ENCODE data around the gene ULK1.

ULK1 gene

DNA sequence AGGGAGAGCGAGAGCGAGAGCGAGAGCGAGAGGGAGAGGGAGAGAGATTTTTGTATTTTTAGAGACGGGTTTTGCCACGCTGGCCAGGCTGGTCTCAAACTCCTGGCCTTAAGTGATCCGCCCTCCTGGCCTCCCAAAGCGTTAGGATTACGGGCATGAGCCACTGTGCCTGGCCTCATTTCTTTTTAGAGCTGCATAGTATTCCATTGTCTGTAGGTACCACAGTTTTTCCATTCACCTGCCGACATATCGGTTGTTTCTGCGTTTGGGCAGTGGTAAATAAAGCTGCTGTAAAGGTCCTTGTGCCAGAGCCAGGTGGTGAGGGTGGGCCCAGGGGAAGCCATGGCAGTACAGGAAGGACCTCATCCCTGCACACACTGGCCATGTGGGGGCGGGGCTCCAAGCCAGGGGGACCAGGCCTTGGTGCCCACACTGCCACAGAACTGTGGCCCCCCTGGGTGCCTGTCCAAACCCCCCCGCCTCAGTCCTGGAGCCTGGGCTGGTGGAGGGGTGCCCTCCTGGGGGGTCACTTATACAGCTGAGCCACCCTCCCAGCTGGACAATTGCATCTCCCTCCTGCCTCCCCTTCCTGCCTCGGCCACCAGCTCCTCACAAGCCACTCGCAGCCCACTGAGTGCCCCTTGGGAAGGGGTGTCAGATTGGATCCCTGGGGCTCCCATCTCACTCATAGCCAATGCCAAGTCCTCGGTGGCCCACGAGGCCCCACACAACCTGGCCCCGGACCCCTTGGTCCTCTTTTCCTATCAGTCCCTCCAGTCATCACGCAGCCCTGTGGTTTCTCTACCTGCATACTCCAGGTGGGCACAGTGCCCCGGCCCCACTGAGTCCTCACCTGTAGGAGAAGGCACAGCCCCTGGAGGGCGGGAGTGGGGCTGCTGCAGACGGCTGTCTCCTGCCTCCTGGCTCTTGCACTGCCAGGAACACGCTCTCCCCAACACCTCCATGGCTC lies 33.0 kb downstream of the ULK1 start:
- Mint-ChIP-seq H3K9me3 (no peaks in the 10 kb centered on the region), H3K27me3 (no peaks in the 10 kb centered on the region), H3K36me3 (ENCODE audit: low read depth) (peaks cover 20% of the 10 kb centered on the region), H3K27ac (peak overlapping the region; percentile 81), H3K4me1 (peaks cover 25% of the 10 kb centered on the region), H3K4me3 (peak overlapping the region; percentile 81)
- no peak for DNase-seq
- ATAC-seq, result no peak

DNA sequence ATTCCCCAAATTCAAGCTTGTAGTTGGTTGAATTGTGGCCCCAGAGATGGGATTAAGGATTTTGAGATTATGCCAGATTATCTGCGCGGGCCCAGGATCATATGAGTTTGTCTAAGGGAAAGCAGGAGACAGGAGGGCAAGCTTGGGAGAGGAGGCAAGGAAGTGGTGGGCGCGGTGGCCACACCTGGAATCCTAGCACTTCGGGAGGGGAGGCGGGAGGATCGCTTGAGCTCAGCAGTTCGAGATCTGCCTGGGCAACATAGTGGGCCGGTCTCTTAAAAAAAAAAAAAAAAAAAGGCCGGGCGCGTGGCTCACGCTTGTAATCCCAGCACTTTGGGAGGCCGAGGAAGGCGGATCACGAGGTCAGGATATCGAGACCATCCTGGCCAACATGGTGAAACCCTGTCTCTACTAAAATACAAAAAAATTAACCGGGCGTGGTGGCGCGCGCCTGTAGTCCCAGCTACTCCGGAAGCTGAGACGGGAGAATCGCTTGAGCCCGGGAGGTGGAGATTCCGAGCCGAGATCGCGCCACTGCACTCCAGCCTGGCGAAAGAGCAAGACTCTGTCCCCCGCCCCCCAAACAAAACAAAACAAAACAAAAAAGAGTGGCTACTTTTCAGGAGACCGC lies 33.8 kb downstream of the ULK1 start:
- Mint-ChIP-seq H3K4me1 (peaks cover 27% of the 10 kb centered on the region), H3K4me3 (peak overlapping the region; percentile 81), H3K27me3 (no peaks in the 10 kb centered on the region), H3K9me3 (no peaks in the 10 kb centered on the region), H3K36me3 (ENCODE audit: low read depth) (peaks cover 26% of the 10 kb centered on the region), H3K27ac (peak overlapping the region; percentile 84)
- peak; percentile 14 for ATAC-seq
- no peak for DNase-seq

DNA sequence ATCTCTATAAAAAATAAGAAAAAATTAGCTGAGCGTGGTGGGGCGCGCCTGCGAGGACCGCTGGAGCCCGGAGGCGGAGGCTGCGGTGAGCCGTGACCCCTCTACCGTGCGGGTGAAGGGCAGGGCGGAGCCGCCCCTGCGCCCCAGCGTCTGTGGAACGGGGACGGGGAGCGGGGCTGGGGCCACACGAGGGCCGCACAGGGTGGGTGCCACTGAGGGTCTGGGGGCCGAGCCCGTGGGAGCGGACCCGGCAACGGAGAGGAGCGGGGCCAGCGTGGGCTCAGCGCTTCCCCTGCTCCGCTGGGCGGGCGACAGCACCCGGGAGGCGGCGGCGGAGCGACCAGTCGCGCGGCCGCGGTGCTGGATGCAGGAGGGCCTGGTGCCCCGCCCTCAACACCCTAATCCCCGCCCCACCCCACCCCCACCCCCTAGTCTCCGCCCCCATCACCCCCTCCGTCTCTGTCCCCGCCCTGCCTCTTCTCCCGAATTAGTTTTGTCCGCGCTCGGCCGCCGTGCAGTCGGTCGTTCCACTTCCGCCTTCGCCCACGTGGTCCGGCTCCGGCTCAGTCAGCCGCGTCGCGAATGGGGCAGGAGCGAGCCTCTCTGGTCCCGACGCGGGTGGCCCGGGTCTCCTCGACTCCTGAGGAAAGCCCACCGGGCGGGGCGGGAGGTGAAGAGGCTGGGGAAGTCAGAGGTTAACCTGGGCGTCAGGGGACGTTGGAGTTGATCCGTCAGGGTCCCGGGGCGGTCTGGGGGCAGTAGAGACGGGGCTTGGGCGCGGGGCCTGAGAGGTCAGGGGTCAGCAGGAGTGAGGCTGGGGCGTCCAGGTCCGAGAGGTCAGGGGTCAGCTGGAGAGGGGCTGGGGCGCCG lies 34.5 kb downstream of the ULK1 start, which contains the start of gene PUS1:
TSS of gene PUS1 (plus strand) at position 566 of the 870 bp plus-strand sequence. CDS start 447 bp downstream, outside the sequence.
- H3K36me3 Mint-ChIP-seq (ENCODE audit: low read depth), result peaks cover 34% of the 10 kb centered on the region
- DNase-seq (peak; percentile 93), ATAC-seq (peak; percentile 82)
- H3K27me3 Mint-ChIP-seq, result no peaks in the 10 kb centered on the region
- H3K4me3 Mint-ChIP-seq, result peak within 1 kb of the TSS; percentile 90
- H3K27ac Mint-ChIP-seq, result peak within 1 kb of the TSS; percentile 88
- H3K4me1 Mint-ChIP-seq, result peaks cover 27% of the 10 kb centered on the region
- H3K9me3 Mint-ChIP-seq, result no peaks in the 10 kb centered on the region

DNA sequence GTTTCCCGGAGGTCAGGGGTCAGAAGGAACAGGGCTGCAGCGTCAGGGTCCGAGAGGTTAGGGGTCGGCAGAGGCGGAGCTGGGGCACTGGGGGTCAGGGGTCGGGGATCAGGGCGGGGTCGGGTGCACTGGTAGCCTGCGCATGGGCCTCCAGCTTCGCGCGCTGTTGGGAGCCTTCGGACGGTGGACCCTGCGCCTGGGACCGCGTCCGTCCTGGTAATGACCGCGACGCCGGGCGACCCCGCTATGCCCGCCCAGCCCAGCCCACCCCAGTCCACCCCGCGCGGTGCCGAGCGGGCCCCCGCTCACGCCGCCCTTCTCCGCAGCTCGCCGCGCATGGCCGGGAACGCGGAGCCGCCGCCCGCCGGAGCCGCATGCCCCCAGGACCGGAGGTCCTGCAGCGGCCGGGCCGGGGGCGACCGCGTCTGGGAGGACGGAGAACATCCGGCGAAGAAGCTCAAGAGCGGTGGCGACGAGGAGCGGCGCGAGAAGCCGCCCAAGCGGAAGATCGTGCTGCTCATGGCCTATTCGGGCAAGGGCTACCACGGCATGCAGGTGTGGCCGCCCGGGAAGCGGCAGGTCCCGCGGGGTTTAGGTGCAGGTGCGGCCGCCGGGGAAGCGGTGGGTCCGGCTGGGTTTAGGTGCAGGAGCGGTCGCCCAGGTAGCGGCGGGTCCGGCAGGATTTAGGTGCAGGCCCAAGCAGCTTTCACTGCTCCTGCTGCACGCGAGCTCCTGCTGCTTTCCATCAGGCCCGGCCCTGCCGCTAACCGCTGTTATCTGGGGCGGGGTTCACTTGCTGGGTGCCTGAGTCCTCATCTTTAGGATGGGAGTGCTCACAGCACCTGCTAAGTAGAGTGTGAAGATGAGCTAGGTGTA lies 35.4 kb downstream of the ULK1 start:
- Mint-ChIP-seq H3K27me3 (no peaks in the 10 kb centered on the region), H3K4me3 (peak overlapping the region; percentile 90), H3K27ac (peak overlapping the region; percentile 88), H3K36me3 (ENCODE audit: low read depth) (peaks cover 36% of the 10 kb centered on the region), H3K4me1 (peaks cover 23% of the 10 kb centered on the region), H3K9me3 (no peaks in the 10 kb centered on the region)
- ATAC-seq (peak; percentile 1), DNase-seq (peak; percentile 35)

DNA sequence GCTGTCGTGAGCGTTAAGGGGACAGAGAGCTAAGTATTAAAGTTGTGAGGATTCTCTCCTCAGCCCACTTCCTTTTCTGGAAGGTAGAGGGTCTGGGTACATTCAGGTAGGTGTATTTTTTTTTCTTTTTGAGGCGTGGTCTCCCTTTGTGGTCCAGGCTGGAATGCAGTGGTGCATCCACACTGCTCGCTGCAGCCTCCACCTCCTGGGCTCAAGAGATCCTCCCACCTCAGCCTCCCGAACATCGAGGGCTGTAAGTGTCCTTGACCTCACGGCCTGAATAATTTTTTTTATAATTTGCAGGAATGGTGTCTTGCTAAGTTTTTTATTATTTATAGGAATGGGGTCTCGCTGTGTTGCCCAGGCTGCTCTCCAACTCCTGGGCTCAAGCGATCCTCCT lies 36.1 kb downstream of the ULK1 start:
- no peaks in the 10 kb centered on the region for H3K9me3 Mint-ChIP-seq
- peaks cover 22% of the 10 kb centered on the region for H3K4me1 Mint-ChIP-seq
- H3K4me3 Mint-ChIP-seq, result peak overlapping the region; percentile 90
- no peak for ATAC-seq
- DNase-seq, result no peak
- peak overlapping the region; percentile 86 for H3K27ac Mint-ChIP-seq
- H3K36me3 Mint-ChIP-seq (ENCODE audit: low read depth), result peaks cover 36% of the 10 kb centered on the region
- H3K27me3 Mint-ChIP-seq, result no peaks in the 10 kb centered on the region

DNA sequence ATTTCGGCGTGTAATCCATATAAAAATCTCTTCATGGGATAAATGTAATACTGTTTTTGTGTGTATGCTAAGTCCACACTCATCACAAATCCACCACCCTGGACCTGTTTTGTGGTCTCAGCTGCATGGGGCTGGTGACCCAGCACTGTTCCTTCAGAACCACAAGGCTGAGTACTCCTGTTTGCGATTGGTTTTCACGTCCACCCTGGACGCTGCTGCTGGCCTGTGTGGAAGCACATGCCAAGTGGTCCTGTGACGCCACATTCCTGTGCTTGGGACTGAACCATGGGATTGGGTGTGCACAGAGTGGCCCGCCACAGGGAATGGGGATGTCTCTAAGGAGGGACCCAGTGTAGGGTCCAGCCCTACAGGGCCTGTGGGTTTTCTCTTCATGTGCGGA lies 39.0 kb downstream of the ULK1 start:
- Mint-ChIP-seq H3K9me3 (no peaks in the 10 kb centered on the region), H3K4me1 (peaks cover 17% of the 10 kb centered on the region), H3K36me3 (ENCODE audit: low read depth) (peaks cover 51% of the 10 kb centered on the region), H3K27ac (no peak overlapping the region), H3K4me3 (no peak overlapping the region), H3K27me3 (no peaks in the 10 kb centered on the region)
- ATAC-seq, result no peak
- no peak for DNase-seq

DNA sequence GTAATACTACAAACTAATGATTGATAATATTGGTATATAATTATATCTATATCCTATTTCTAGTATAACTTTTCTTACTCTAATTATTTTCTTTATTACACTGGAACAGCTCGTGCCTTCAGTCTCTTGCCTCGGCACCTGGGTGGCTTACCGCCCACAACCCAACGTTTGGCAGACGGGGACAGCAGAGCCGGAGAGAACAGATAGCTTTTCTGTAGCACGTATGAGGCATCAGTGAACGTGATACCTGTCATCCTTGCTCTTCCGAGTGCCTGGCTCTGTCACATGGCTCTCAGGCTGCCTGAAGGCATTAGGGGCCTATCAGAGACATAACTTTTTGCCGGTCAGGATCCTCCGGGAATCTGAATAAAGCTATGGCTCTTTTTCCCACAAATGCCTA lies 40.1 kb downstream of the ULK1 start:
- Mint-ChIP-seq H3K27me3 (no peaks in the 10 kb centered on the region), H3K4me1 (peaks cover 17% of the 10 kb centered on the region), H3K27ac (no peak overlapping the region), H3K9me3 (no peaks in the 10 kb centered on the region), H3K4me3 (no peak overlapping the region), H3K36me3 (ENCODE audit: low read depth) (peaks cover 59% of the 10 kb centered on the region)
- no peak for ATAC-seq
- no peak for DNase-seq

DNA sequence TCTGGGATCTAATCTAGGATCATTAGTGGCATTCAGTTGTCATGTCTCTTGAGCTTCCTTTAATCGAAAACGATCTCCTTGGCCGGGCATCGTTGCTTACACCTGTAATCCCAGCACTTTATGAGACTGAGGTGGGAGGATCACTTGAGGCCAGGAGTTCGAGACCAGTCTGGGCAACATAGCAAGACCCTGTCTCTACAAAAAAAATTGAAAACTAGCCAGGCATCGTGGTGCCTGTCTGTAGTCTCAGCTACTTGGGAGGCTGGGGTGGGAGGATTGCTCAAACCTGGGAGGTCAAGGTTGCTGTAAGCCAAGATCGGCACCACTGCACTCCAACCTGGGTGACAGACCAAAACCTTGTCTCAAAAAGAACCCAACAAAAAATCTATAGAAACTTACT lies 43.7 kb downstream of the ULK1 start:
- Mint-ChIP-seq H3K36me3 (ENCODE audit: low read depth) (peaks cover 56% of the 10 kb centered on the region), H3K27me3 (no peaks in the 10 kb centered on the region), H3K27ac (no peak overlapping the region), H3K4me1 (no peaks in the 10 kb centered on the region), H3K4me3 (no peak overlapping the region), H3K9me3 (no peaks in the 10 kb centered on the region)
- DNase-seq (no peak), ATAC-seq (no peak)

DNA sequence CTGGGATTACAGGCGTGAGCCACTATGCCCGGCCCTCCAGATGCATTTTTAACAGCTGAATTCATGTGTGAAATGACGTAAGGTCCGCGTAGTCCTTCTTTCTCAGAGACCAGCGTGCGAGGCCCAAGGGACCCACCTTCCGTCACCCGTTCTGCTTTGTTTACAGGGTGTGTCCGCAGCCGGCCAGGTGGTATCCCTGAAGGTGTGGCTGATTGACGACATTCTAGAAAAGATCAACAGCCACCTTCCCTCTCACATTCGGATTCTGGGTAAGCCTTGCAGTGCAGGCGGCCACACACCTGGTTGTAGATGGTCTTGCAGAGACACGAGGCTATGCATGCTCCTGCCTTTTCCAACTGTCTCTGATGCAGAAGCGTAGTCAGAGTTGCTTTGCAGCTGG lies 44.6 kb downstream of the ULK1 start:
- no peak for DNase-seq
- Mint-ChIP-seq H3K4me3 (no peak overlapping the region), H3K4me1 (no peaks in the 10 kb centered on the region), H3K9me3 (no peaks in the 10 kb centered on the region), H3K36me3 (ENCODE audit: low read depth) (peaks cover 56% of the 10 kb centered on the region), H3K27me3 (no peaks in the 10 kb centered on the region), H3K27ac (no peak overlapping the region)
- ATAC-seq, result no peak

DNA sequence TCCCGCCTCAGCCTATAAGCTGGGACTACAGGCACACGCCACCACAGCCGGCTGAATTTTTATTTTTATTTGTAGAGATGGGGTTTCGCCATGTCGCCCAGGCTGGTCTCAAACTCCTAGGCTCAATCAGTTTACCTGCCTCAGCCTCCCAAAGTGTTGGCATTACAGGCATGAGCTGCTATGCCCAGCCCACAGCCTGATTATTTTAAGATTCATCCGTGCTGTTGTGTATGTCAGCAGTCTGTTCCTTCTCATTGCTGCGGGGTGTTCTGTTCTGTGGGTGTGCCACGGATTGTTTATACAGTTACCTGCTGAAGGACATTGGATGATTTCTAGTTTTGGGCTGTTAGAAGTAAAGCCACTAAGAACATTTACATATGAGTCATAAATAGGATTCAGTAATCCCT lies 45.7 kb downstream of the ULK1 start:
- DNase-seq, result no peak
- Mint-ChIP-seq H3K27ac (no peak overlapping the region), H3K4me1 (no peaks in the 10 kb centered on the region), H3K4me3 (no peak overlapping the region), H3K9me3 (no peaks in the 10 kb centered on the region), H3K27me3 (no peaks in the 10 kb centered on the region), H3K36me3 (ENCODE audit: low read depth) (peaks cover 57% of the 10 kb centered on the region)
- no peak for ATAC-seq

DNA sequence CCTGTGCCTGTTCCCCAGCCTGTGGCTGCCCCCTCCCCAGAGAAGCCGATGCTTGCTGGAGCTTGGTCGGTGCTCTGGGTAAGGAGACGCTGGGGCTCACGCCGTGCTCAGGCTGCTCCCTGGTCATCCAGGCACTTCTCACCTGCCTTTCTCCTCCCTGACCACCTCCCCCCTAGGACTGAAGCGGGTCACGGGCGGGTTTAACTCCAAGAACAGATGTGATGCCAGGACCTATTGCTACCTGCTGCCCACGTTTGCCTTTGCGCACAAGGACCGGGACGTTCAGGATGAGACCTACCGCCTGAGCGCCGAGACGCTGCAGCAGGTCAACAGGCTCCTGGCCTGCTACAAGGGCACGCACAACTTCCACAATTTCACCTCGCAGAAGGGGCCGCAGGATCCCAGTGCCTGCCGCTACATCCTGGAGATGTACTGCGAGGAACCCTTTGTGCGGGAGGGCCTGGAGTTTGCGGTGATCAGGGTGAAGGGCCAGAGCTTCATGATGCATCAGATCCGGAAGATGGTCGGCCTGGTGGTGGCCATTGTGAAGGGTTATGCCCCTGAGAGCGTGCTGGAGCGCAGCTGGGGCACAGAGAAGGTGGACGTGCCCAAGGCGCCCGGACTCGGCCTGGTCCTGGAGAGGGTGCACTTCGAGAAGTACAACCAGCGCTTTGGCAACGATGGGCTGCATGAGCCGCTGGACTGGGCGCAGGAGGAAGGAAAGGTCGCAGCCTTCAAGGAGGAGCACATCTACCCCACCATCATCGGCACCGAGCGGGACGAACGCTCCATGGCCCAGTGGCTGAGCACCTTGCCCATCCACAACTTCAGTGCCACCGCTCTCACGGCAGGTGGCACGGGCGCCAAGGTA lies 46.9 kb downstream of the ULK1 start:
- Mint-ChIP-seq H3K4me3 (no peak overlapping the region), H3K27ac (no peak overlapping the region), H3K4me1 (no peaks in the 10 kb centered on the region), H3K27me3 (no peaks in the 10 kb centered on the region), H3K36me3 (ENCODE audit: low read depth) (peaks cover 57% of the 10 kb centered on the region), H3K9me3 (no peaks in the 10 kb centered on the region)
- ATAC-seq, result no peak
- no peak for DNase-seq

DNA sequence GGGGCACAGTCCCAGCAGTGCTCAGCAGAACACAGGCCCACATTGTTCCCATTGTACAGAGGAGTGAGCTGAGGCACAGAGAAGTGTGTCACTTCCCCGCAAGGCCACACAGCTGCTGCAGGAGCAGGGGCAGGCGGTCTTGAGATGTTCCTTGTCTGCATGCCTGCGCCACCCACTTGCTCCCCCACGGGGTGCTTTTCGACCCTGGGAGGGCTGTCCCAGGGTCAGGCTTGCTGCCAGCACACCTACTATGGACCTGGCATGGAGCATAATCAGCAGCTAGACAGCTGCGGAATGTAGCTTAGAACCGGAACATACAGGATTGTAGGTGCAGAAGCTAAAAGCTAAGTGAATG lies 47.5 kb downstream of the ULK1 start:
- no peak overlapping the region for H3K4me3 Mint-ChIP-seq
- H3K36me3 Mint-ChIP-seq (ENCODE audit: low read depth), result peaks cover 54% of the 10 kb centered on the region
- no peak for DNase-seq
- no peaks in the 10 kb centered on the region for H3K27me3 Mint-ChIP-seq
- H3K9me3 Mint-ChIP-seq, result no peaks in the 10 kb centered on the region
- H3K4me1 Mint-ChIP-seq, result no peaks in the 10 kb centered on the region
- no peak overlapping the region for H3K27ac Mint-ChIP-seq
- ATAC-seq, result no peak

DNA sequence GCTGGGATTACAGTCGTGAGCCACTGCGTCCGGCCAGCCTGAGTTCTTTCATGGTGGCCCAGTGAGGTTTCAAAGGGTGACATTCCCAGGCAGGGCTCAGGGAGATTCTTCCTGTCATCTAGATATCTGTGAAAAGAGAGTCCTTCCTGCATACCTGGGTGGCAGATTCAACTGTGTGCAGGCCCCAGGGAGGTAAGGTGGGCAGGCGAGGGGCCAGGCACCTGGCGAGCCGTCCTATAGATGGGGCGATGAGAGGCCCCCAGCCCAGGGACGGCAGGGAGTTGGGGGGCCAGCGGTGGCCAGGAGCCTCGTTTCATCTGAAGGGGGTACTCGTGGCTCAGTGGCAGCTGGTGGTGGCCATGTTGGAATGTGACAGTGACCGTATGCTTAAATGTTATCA lies 48.2 kb downstream of the ULK1 start:
- H3K9me3 Mint-ChIP-seq, result no peaks in the 10 kb centered on the region
- no peak for DNase-seq
- no peak overlapping the region for H3K4me3 Mint-ChIP-seq
- H3K36me3 Mint-ChIP-seq (ENCODE audit: low read depth), result peaks cover 51% of the 10 kb centered on the region
- no peak for ATAC-seq
- H3K4me1 Mint-ChIP-seq, result peaks cover 4% of the 10 kb centered on the region
- no peak overlapping the region for H3K27ac Mint-ChIP-seq
- no peaks in the 10 kb centered on the region for H3K27me3 Mint-ChIP-seq

Data from activated naive CD8-positive, alpha-beta T cell treated with anti-CD3 and anti-CD28 coated beads, Interleukin-2, amount 50 U/mL, for 24 hours (primary cell).